ENCODE measurements around the gene IRGC.

DNA sequence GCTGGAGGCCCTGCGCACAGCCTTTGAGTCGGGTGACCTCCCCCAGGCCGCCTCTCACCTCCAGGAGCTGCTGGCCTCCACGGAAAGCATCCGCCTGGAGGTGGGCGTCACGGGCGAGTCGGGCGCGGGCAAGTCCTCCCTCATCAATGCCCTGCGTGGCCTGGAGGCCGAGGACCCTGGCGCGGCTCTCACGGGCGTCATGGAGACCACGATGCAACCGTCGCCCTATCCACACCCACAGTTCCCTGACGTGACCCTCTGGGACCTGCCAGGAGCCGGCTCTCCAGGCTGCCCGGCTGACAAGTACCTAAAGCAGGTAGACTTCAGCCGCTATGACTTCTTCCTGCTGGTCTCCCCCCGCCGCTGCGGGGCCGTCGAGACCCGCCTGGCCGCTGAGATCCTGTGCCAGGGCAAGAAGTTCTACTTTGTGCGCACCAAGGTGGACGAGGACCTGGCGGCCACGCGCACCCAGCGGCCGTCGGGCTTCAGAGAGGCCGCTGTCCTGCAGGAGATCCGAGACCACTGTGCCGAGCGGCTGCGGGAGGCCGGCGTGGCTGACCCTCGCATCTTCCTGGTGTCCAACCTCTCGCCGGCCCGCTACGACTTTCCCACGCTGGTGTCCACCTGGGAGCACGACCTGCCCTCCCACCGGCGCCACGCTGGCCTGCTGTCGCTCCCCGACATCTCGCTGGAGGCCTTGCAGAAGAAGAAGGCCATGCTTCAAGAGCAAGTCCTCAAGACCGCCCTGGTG, 2.9 kb downstream of the IRGC start:
- TF ChIP-seq POLR2A (IDR thresholded peaks at IDR 0.05) = no peak
- TF ChIP-seq, protein P1, sequence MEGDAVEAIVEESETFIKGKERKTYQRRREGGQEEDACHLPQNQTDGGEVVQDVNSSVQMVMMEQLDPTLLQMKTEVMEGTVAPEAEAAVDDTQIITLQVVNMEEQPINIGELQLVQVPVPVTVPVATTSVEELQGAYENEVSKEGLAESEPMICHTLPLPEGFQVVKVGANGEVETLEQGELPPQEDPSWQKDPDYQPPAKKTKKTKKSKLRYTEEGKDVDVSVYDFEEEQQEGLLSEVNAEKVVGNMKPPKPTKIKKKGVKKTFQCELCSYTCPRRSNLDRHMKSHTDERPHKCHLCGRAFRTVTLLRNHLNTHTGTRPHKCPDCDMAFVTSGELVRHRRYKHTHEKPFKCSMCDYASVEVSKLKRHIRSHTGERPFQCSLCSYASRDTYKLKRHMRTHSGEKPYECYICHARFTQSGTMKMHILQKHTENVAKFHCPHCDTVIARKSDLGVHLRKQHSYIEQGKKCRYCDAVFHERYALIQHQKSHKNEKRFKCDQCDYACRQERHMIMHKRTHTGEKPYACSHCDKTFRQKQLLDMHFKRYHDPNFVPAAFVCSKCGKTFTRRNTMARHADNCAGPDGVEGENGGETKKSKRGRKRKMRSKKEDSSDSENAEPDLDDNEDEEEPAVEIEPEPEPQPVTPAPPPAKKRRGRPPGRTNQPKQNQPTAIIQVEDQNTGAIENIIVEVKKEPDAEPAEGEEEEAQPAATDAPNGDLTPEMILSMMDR (IDR thresholded peaks at IDR 0.05) = no peak
